ENCODE data around the gene PLEK2. TPM values are rescaled to one million over a fixed set of nuclear protein-coding genes. Genes with fewer than 3 reads are reported as not detected.

Gene PLEK2
- polyA plus RNA-seq, 2 of the 4 experiments (the other 2 are of a cell fraction): 14.6 to 14.7 TPM

- 76% methylated on average over 6 of the region's 6 CpGs for WGBS (ENCODE audit: missing lambda C conversion rate)
- ChIA-PET CTCF (no interaction called here), POLR2A (no interaction called here)
- ATAC-seq (no peak), DNase-seq (ENCODE audit: low read depth in 1 of 2, low spot score in 1 of 2) (no peak), FAIRE-seq (no peak)
- H3K4me2 ChIP-seq: no peak overlapping the region
- TF ChIP-seq SMC3 (IDR thresholded peaks at IDR 0.05) (no peak), KDM5A (IDR thresholded peaks at IDR 0.05) (no peak), FOSB (CRISPR knock-in tag; IDR thresholded peaks at IDR 0.05) (no peak), FOXS1 (CRISPR knock-in tag; IDR thresholded peaks at IDR 0.05) (no peak), EHMT2 (IDR thresholded peaks at IDR 0.05; ENCODE audit: low read depth) (no peak)
- TF ChIP-seq, protein P1, sequence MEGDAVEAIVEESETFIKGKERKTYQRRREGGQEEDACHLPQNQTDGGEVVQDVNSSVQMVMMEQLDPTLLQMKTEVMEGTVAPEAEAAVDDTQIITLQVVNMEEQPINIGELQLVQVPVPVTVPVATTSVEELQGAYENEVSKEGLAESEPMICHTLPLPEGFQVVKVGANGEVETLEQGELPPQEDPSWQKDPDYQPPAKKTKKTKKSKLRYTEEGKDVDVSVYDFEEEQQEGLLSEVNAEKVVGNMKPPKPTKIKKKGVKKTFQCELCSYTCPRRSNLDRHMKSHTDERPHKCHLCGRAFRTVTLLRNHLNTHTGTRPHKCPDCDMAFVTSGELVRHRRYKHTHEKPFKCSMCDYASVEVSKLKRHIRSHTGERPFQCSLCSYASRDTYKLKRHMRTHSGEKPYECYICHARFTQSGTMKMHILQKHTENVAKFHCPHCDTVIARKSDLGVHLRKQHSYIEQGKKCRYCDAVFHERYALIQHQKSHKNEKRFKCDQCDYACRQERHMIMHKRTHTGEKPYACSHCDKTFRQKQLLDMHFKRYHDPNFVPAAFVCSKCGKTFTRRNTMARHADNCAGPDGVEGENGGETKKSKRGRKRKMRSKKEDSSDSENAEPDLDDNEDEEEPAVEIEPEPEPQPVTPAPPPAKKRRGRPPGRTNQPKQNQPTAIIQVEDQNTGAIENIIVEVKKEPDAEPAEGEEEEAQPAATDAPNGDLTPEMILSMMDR (IDR thresholded peaks at IDR 0.05): no peak
- H3K4me3 ChIP-seq: no peak overlapping the region
- no peaks in the 10 kb centered on the region for H3K9me3 ChIP-seq
- no peaks in the 10 kb centered on the region for H3K4me1 ChIP-seq
- H3K27ac ChIP-seq: no peak overlapping the region
These were observed 18.3 kb downstream of the PLEK2 start for GRCh38 chr14:67393689-67394088.

- Histone ChIP-seq H3K4me3 (no peak overlapping the region), H3K27ac (no peak overlapping the region), H3K4me2 (no peak overlapping the region), H3K4me1 (no peaks in the 10 kb centered on the region), H3K9me3 (no peaks in the 10 kb centered on the region)
- ATAC-seq (no peak), FAIRE-seq (no peak), DNase-seq (ENCODE audit: low read depth in 1 of 2, low spot score in 1 of 2) (no peak)
- POLR2A ChIA-PET: no interaction called here
- WGBS (ENCODE audit: missing lambda C conversion rate): 97% methylated on average over 5 of the region's 9 CpGs
- CTCF ChIA-PET: interaction anchor here (1.4 to 2.7 kb wide), 4 partner anchors 28 to 312 kb away, joined by 3 to 6 read pairs (median 4); partner anchors contain the start of genes ATP6V1D and EIF2S1
- TF ChIP-seq HOXA7 (CRISPR knock-in tag; IDR thresholded peaks at IDR 0.05) (no peak), RAD21 (conservative IDR thresholded peaks at IDR 0.05 in 1 of 2, IDR thresholded peaks at IDR 0.05 in 1 of 2) (no peak), CHD2 (IDR thresholded peaks at IDR 0.05; ENCODE audit: low read length, partially characterized antibody) (no peak), HOXB13 (CRISPR knock-in tag; IDR thresholded peaks at IDR 0.05; ENCODE audit: low read depth) (no peak), FOSB (CRISPR knock-in tag; IDR thresholded peaks at IDR 0.05) (no peak), RARB (CRISPR knock-in tag; IDR thresholded peaks at IDR 0.05) (no peak), EP300 (IDR thresholded peaks at IDR 0.05) (no peak)
- TF ChIP-seq, protein P2, sequence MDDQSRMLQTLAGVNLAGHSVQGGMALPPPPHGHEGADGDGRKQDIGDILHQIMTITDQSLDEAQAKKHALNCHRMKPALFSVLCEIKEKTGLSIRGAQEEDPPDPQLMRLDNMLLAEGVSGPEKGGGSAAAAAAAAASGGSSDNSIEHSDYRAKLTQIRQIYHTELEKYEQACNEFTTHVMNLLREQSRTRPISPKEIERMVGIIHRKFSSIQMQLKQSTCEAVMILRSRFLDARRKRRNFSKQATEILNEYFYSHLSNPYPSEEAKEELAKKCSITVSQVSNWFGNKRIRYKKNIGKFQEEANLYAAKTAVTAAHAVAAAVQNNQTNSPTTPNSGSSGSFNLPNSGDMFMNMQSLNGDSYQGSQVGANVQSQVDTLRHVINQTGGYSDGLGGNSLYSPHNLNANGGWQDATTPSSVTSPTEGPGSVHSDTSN (IDR thresholded peaks at IDR 0.05): no peak
These were observed 19.2 kb downstream of the PLEK2 start for GRCh38 chr14:67392800-67393199.

DNA sequence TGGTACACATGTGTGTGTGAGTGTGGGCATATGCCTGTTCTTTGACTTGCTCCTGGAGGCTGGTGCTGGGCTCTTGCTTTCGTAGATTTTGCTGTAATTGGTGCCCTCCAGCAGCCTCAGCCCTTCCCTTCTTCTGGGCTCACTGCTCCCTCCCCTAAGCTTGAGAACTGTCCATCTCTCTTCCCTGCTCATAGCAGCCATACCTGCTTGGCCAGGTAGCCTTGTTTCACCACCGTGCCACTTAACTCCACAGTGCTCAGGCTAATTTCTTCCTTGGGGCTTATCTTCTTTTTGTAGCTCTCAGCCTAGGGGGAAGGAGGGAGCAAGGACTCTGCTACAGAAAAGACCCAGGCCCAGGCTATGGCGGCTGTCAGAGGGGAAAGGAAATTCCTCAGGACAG is 19.8 kb downstream of the PLEK2 start:
- H3K27ac ChIP-seq: no peak overlapping the region
- H3K4me2 ChIP-seq: no peak overlapping the region
- 74% methylated on average over 3 of the region's 3 CpGs for WGBS (ENCODE audit: missing lambda C conversion rate)
- no peak for FAIRE-seq
- H3K9me3 ChIP-seq: no peaks in the 10 kb centered on the region
- ChIA-PET POLR2A (no interaction called here), CTCF (interaction anchor here (1.1 to 2.7 kb wide), 5 partner anchors 8 to 312 kb away, joined by 3 to 6 read pairs (median 3); partner anchors contain the start of genes ATP6V1D and EIF2S1)
- H3K4me3 ChIP-seq: no peak overlapping the region
- H3K4me1 ChIP-seq: no peaks in the 10 kb centered on the region
- DNase-seq (ENCODE audit: low read depth in 1 of 2, low spot score in 1 of 2): no peak
- TF ChIP-seq FOXS1 (CRISPR knock-in tag; IDR thresholded peaks at IDR 0.05): no peak
- TF ChIP-seq MYC (IDR thresholded peaks at IDR 0.05; ENCODE audit: borderline replicate concordance, low read length): no peak
- no peak for TF ChIP-seq POLR2A (IDR thresholded peaks at IDR 0.05; ENCODE audit: low read length)
- no peak for TF ChIP-seq EP300 (IDR thresholded peaks at IDR 0.05)
- no peak for TF ChIP-seq BHLHE40 (IDR thresholded peaks at IDR 0.05; ENCODE audit: low read depth, low read length)
- no peak for TF ChIP-seq EHF (CRISPR knock-in tag; IDR thresholded peaks at IDR 0.05)
- TF ChIP-seq HOXA7 (CRISPR knock-in tag; IDR thresholded peaks at IDR 0.05): no peak
- no peak for TF ChIP-seq ESRRA (IDR thresholded peaks at IDR 0.05; ENCODE audit: borderline replicate concordance, low read length)
- TF ChIP-seq TP53 (CRISPR knock-in tag; IDR thresholded peaks at IDR 0.05): no peak
- TF ChIP-seq ELK1 (IDR thresholded peaks at IDR 0.05; ENCODE audit: low read depth, low read length): no peak
- no peak for TF ChIP-seq RCOR1 (IDR thresholded peaks at IDR 0.05; ENCODE audit: low read depth, low read length)
- TF ChIP-seq RFX5 (IDR thresholded peaks at IDR 0.05): no peak
- no peak for ATAC-seq
